ENCODE results near the gene PALM. TPM values are rescaled to one million over a fixed set of nuclear protein-coding genes. Genes with fewer than 3 reads are reported as not detected.

PALM gene
- total RNA-seq, 6 experiments from 2014 or later = 4.6 to 12.7 (median 7.1) TPM

- whole genome bisulfite sequencing (ENCODE audit: insufficient coverage, low coverage, low lambda C conversion rate, missing lambda C conversion rate) = 48% methylated on average over 6 of the region's 17 CpGs
- Histone ChIP-seq H3K4me3 (no peak overlapping the region), H3K36me3 (no peaks in the 10 kb centered on the region), H3K27me3 (no peaks in the 10 kb centered on the region), H3K27ac (no peak overlapping the region), H3K9me3 (no peaks in the 10 kb centered on the region), H3K4me1 (no peaks in the 10 kb centered on the region)
- TF ChIP-seq POLR2A (IDR thresholded peaks at IDR 0.05) (no peak), CTCF (IDR thresholded peaks at IDR 0.05) (no peak)
- intact Hi-C loops (cut with DNase I) = no loop called here
- DNase-seq = no peak
- ATAC-seq = no peak
These were observed 22.0 kb upstream of the PALM start for GRCh38 chr19:686589-687297.

- Histone ChIP-seq H3K9me3 (no peaks in the 10 kb centered on the region), H3K27me3 (no peaks in the 10 kb centered on the region), H3K27ac (no peak overlapping the region), H3K4me1 (no peaks in the 10 kb centered on the region), H3K4me3 (no peak overlapping the region), H3K36me3 (no peaks in the 10 kb centered on the region)
- intact Hi-C loops (cut with DNase I) = no loop called here
- DNase-seq = no peak
- 91% methylated on average over 5 of the region's 11 CpGs for WGBS (ENCODE audit: insufficient coverage, low coverage, low lambda C conversion rate, missing lambda C conversion rate)
- no peak for ATAC-seq
- TF ChIP-seq CTCF (IDR thresholded peaks at IDR 0.05) = no peak
- TF ChIP-seq POLR2A (IDR thresholded peaks at IDR 0.05) = no peak
These were observed 21.1 kb upstream of the PALM start for GRCh38 chr19:687569-688166.

GRCh38 chr19:688214-688613 is 20.5 kb upstream of the PALM start:
- no peak overlapping the region for H3K4me3 ChIP-seq
- TF ChIP-seq POLR2A (IDR thresholded peaks at IDR 0.05) = no peak
- TF ChIP-seq CTCF (IDR thresholded peaks at IDR 0.05) = no peak
- no peaks in the 10 kb centered on the region for H3K9me3 ChIP-seq
- DNase-seq = no peak
- no peaks in the 10 kb centered on the region for H3K36me3 ChIP-seq
- 53% methylated on average over 13 of the region's 15 CpGs for WGBS (ENCODE audit: insufficient coverage, low coverage, low lambda C conversion rate, missing lambda C conversion rate)
- no peaks in the 10 kb centered on the region for H3K4me1 ChIP-seq
- no peaks in the 10 kb centered on the region for H3K27me3 ChIP-seq
- H3K27ac ChIP-seq = no peak overlapping the region
- ATAC-seq = no peak
- intact Hi-C loops (cut with DNase I) = no loop called here

GRCh38 chr19:688992-689391 is 19.7 kb upstream of the PALM start:
- Histone ChIP-seq H3K27ac (no peak overlapping the region), H3K36me3 (no peaks in the 10 kb centered on the region), H3K27me3 (no peaks in the 10 kb centered on the region), H3K4me3 (no peak overlapping the region), H3K9me3 (no peaks in the 10 kb centered on the region), H3K4me1 (no peaks in the 10 kb centered on the region)
- DNase-seq = no peak
- intact Hi-C loops (cut with DNase I) = no loop called here
- peak in 1 of 4 donors; percentile 9 for ATAC-seq
- TF ChIP-seq POLR2A (IDR thresholded peaks at IDR 0.05) (no peak), CTCF (IDR thresholded peaks at IDR 0.05) (no peak)
- WGBS (ENCODE audit: insufficient coverage, low coverage, low lambda C conversion rate, missing lambda C conversion rate) = 89% methylated on average over 16 of the region's 17 CpGs
